T-helper 2 cell treated with Interferon-gamma antibody and Interleukin-4, amounts not matched to agents 5 μg/mL and 100 μg/mL, for 36 hours (primary cell): ENCODE measurements around the gene RAB20.

ENCODE experiments used
- DNase-seq: peaks from one replicate; pipeline ENCODE4 v3.0.0; 2021; ENCODE audit warnings: low spot score
- H3K27ac Mint-ChIP-seq: one replicate; pipeline ENCODE4 v1.8.0; 2021; ENCODE audit warnings: mild to moderate bottlenecking, mixed read lengths
- H3K27me3 Mint-ChIP-seq: one replicate; pipeline ENCODE4 v1.8.0; 2021; ENCODE audit warnings: low read depth, mixed read lengths
- H3K36me3 Mint-ChIP-seq: one replicate; pipeline ENCODE4 v1.8.0; 2021; ENCODE audit warnings: low read depth, mixed read lengths
- H3K4me1 Mint-ChIP-seq: one replicate; pipeline ENCODE4 v1.8.0; 2021; ENCODE audit warnings: low read depth, mixed read lengths
- H3K4me3 Mint-ChIP-seq: one replicate; pipeline ENCODE4 v1.8.0; 2022; ENCODE audit warnings: mild to moderate bottlenecking, moderate library complexity, mixed read lengths
- H3K9me3 Mint-ChIP-seq: one replicate; pipeline ENCODE4 v1.8.0; 2021; ENCODE audit warnings: mixed read lengths

Gene RAB20

GRCh38 chr13:110555601-110556223 is 5.8 kb downstream of the RAB20 start:
- Mint-ChIP-seq H3K27ac (no peak overlapping the region), H3K4me1 (peaks cover 12% of the 10 kb centered on the region), H3K4me3 (no peak overlapping the region), H3K9me3 (no peaks in the 10 kb centered on the region), H3K27me3 (peaks cover 6% of the 10 kb centered on the region), H3K36me3 (peaks cover 1% of the 10 kb centered on the region)
- DNase-seq: no peak

- no peak for DNase-seq
- Mint-ChIP-seq H3K4me3 (no peak overlapping the region), H3K9me3 (no peaks in the 10 kb centered on the region), H3K27me3 (peaks cover 2% of the 10 kb centered on the region), H3K4me1 (peaks cover 5% of the 10 kb centered on the region), H3K27ac (no peak overlapping the region), H3K36me3 (peaks cover 1% of the 10 kb centered on the region)
These were observed 6.6 kb downstream of the RAB20 start for GRCh38 chr13:110554946-110555345.

- Mint-ChIP-seq H3K4me1 (peaks cover 4% of the 10 kb centered on the region), H3K4me3 (no peak overlapping the region), H3K27me3 (peaks cover 2% of the 10 kb centered on the region), H3K9me3 (no peaks in the 10 kb centered on the region), H3K36me3 (peaks cover 1% of the 10 kb centered on the region), H3K27ac (no peak overlapping the region)
- DNase-seq: no peak
These were observed 7.2 kb downstream of the RAB20 start for GRCh38 chr13:110554227-110554836.

- Mint-ChIP-seq H3K27me3 (peaks cover 2% of the 10 kb centered on the region), H3K4me1 (peaks cover 2% of the 10 kb centered on the region), H3K36me3 (peaks cover 1% of the 10 kb centered on the region), H3K27ac (no peak overlapping the region), H3K9me3 (no peaks in the 10 kb centered on the region), H3K4me3 (no peak overlapping the region)
- DNase-seq: no peak
These were observed 8.1 kb downstream of the RAB20 start for GRCh38 chr13:110553417-110553816.

- H3K4me1 Mint-ChIP-seq: peaks cover 2% of the 10 kb centered on the region
- no peak overlapping the region for H3K4me3 Mint-ChIP-seq
- no peak overlapping the region for H3K27ac Mint-ChIP-seq
- H3K9me3 Mint-ChIP-seq: no peaks in the 10 kb centered on the region
- H3K27me3 Mint-ChIP-seq: peaks cover 2% of the 10 kb centered on the region
- no peak for DNase-seq
- H3K36me3 Mint-ChIP-seq: peaks cover 1% of the 10 kb centered on the region
These were observed 8.8 kb downstream of the RAB20 start for GRCh38 chr13:110552767-110553166.

- Mint-ChIP-seq H3K27me3 (no peaks in the 10 kb centered on the region), H3K4me1 (no peaks in the 10 kb centered on the region), H3K36me3 (no peaks in the 10 kb centered on the region), H3K9me3 (no peaks in the 10 kb centered on the region), H3K27ac (no peak overlapping the region), H3K4me3 (no peak overlapping the region)
- no peak for DNase-seq
These were observed 10.2 kb downstream of the RAB20 start for GRCh38 chr13:110551284-110551683.

- H3K36me3 Mint-ChIP-seq: no peaks in the 10 kb centered on the region
- H3K9me3 Mint-ChIP-seq: peaks cover 3% of the 10 kb centered on the region
- no peaks in the 10 kb centered on the region for H3K4me1 Mint-ChIP-seq
These were observed 11.7 kb downstream of the RAB20 start for GRCh38 chr13:110549795-110550160.

GRCh38 chr13:110548891-110549794 is 12.4 kb downstream of the RAB20 start:
- no peak for DNase-seq
- no peak overlapping the region for H3K4me3 Mint-ChIP-seq
- H3K27ac Mint-ChIP-seq: no peak overlapping the region
- H3K9me3 Mint-ChIP-seq: peaks cover 4% of the 10 kb centered on the region
- H3K4me1 Mint-ChIP-seq: no peaks in the 10 kb centered on the region
- H3K36me3 Mint-ChIP-seq: no peaks in the 10 kb centered on the region
- H3K27me3 Mint-ChIP-seq: no peaks in the 10 kb centered on the region

More at GRCh38 chr13:110549795-110550160, 11.7 kb downstream of the RAB20 start:
- Mint-ChIP-seq H3K27me3 (no peaks in the 10 kb centered on the region), H3K27ac (no peak overlapping the region), H3K4me3 (no peak overlapping the region)
- no peak for DNase-seq

GRCh38 chr13:110546926-110547325 is 14.6 kb downstream of the RAB20 start:
- DNase-seq: no peak
- Mint-ChIP-seq H3K36me3 (no peaks in the 10 kb centered on the region), H3K4me3 (no peak overlapping the region), H3K27me3 (no peaks in the 10 kb centered on the region), H3K4me1 (no peaks in the 10 kb centered on the region), H3K27ac (no peak overlapping the region), H3K9me3 (peaks cover 4% of the 10 kb centered on the region)

GRCh38 chr13:110546378-110546777 is 15.1 kb downstream of the RAB20 start:
- H3K9me3 Mint-ChIP-seq: peaks cover 4% of the 10 kb centered on the region
- no peaks in the 10 kb centered on the region for H3K27me3 Mint-ChIP-seq
- no peaks in the 10 kb centered on the region for H3K4me1 Mint-ChIP-seq
- no peak for DNase-seq
- no peak overlapping the region for H3K27ac Mint-ChIP-seq
- no peak overlapping the region for H3K4me3 Mint-ChIP-seq
- H3K36me3 Mint-ChIP-seq: no peaks in the 10 kb centered on the region

GRCh38 chr13:110542169-110542796 is 19.2 kb downstream of the RAB20 start:
- DNase-seq: no peak
- no peak overlapping the region for H3K4me3 Mint-ChIP-seq
- H3K27me3 Mint-ChIP-seq: no peaks in the 10 kb centered on the region
- H3K27ac Mint-ChIP-seq: no peak overlapping the region
- no peaks in the 10 kb centered on the region for H3K36me3 Mint-ChIP-seq
- peaks cover 4% of the 10 kb centered on the region for H3K9me3 Mint-ChIP-seq
- no peaks in the 10 kb centered on the region for H3K4me1 Mint-ChIP-seq

GRCh38 chr13:110541526-110541920 is 20.0 kb downstream of the RAB20 start:
- H3K4me1 Mint-ChIP-seq: no peaks in the 10 kb centered on the region
- no peaks in the 10 kb centered on the region for H3K36me3 Mint-ChIP-seq
- H3K9me3 Mint-ChIP-seq: peaks cover 4% of the 10 kb centered on the region
- no peak overlapping the region for H3K4me3 Mint-ChIP-seq
- no peaks in the 10 kb centered on the region for H3K27me3 Mint-ChIP-seq
- no peak for DNase-seq
- no peak overlapping the region for H3K27ac Mint-ChIP-seq

GRCh38 chr13:110540871-110541525 is 20.5 kb downstream of the RAB20 start:
- peaks cover 4% of the 10 kb centered on the region for H3K9me3 Mint-ChIP-seq
- H3K36me3 Mint-ChIP-seq: no peaks in the 10 kb centered on the region
- no peak overlapping the region for H3K4me3 Mint-ChIP-seq
- no peak for DNase-seq
- H3K27ac Mint-ChIP-seq: no peak overlapping the region
- no peaks in the 10 kb centered on the region for H3K27me3 Mint-ChIP-seq
- H3K4me1 Mint-ChIP-seq: peaks cover 2% of the 10 kb centered on the region
